GM19438 (cell line): Measurements from ENCODE around the gene TANGO6.

Experiments
- ATAC-seq: cut with Tn5 transposase; IDR thresholded peaks from one replicate; pipeline ENCODE4 v1.9.1; 2021; ENCODE audit warnings: low read depth; ENCODE audit not compliant: unreplicated experiment

The TANGO6 gene

GRCh38 chr16:68995011-68995504 lies 151.7 kb downstream of the TANGO6 start:
- no peak for ATAC-seq

DNA sequence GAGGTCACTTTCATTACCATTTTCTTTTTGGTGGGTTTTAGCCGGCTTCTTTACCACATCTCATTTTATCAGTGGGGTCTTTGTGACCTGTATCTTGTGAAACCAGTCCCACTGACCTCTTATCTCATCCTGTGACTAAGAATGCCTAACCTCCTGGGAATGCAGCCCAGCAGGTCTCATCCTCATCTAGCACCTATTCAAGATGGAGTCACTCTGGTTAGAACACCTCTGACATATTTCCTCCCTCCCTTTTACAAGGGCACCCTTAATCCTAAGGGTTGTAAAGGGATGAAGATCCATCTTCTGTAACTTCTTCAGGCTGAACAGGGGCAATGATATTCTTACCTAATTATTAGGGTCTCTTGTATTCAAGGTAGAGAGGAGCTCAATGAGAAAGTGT lies 154.2 kb downstream of the TANGO6 start:
- no peak for ATAC-seq

DNA sequence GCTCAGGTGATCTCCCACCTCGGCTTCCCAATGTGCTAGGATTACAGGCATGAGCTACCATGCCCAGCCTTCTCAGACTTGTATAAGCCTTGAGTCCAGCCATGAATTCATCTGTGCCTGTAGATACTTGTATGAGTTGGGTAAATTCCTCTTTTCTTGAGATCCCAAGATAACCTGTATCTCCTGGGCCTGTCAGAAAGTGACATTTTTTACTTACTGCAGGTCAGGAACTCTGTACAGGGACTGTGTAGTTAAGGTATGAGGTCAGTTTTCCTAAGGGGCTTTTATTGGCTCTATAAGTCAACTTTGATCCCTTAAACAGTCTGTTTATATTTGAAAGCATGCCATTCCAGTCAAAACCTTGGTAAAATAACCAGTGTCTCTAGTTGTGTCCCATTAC lies 155.8 kb downstream of the TANGO6 start:
- ATAC-seq: no peak

DNA sequence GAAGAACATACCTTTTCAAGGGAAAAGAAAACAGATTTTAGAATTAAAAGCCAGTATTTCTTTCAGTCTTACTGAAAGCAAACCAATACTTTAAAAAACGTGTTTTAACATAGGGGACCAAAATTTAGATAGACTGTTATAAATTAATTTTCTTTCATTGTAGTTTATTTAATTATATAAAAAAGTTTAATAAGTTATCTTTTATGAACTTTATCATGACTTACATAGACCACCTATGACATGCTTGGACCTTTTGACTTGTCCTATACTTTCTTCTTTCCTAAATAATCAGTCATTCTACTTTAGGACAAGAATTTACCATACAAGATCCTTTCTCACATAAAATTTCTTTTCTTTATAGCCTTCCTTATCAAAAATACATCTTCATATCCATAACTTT lies 160.2 kb downstream of the TANGO6 start:
- ATAC-seq: no peak

DNA sequence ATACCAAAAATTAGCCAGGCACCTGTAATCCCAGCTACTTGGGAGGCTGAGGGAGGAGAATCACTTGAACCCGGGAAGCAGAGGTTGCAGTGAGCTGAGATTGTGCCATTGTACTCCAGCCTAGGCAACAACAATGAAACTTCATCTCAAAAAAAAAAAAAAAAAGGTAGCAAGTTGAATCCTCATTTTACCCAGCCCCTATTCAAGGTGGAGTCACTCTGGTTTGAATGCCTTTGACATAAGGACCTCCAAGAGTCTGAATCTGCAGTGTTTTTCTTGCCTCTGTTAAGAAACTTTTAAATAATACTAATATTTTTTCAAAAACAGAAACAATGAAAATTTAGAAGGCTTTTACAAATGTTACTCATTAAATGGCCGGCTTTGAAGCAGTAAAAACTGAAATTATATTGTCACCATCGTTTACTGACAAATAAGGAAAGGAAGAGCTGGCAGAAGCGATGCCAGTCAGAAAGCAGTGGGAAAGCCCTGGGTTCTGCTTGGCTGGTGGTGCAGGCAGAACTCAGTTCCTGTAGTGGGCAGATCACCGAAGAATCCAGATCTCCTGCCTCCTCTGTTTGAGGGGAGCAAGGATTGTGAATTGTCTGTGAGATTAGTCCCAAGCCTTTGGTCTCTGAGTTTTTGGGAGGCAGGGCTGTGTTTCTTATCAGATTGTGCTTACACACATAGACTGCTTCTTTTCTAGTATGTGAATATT lies 162.5 kb downstream of the TANGO6 start:
- ATAC-seq: no peak

GRCh38 chr16:69012906-69013305 lies 169.6 kb downstream of the TANGO6 start:
- no peak for ATAC-seq

- ATAC-seq: no peak
Measured at GRCh38 chr16:69013991-69014390, 170.7 kb downstream of the TANGO6 start.

DNA sequence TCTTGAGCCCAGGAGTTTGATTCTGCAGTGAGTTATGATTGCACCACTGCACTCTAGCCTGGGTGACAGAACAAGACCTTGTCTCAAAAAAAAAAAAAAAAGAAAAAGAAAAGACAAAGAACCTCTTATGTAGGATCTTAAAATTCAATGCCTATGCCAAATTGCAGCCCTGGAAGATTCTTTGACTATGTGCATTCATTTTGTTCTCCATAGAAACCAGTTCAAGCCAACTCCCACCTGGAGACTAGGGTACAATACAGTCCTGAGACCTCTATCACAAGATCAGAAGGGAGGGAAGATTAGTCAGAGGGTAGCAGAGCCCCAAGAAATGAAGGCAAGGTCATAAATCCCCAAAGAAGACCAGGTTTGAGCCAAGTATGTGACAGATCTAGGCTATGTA lies 171.5 kb downstream of the TANGO6 start:
- no peak for ATAC-seq

DNA sequence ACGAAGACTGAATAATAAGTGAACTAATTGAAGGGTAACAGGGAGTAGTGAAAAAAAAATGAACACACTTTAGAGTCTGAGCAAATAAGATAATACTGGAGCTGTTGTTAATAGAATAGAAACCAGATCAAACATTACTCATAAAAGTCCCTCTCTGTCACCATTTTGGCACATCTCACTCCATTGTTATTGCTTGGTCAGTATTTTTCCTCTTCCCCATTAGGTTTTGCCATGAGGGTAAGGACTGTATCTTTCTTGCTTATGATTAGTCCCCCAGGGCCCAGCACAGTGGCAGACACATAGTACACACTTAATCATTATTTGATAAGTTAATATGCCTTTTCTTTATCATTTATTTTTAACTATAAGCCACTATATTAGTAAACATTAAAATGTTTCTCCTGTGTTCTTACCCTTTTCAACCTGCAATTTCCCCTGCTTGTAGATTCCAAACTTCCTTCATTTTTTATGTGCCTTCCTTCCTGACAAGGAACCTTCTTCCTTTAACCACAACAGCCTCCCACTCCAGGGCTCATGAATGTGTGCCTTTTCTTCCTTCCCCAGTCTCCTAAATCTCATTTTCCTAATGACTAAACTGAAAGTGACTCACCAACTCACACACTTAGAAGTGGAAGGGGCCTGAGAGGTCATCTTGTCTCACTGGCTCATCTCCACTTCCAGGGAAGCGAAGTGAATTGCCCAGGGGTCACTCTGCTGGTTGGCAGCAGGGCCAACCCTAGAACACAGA lies 173.9 kb downstream of the TANGO6 start:
- no peak for ATAC-seq

DNA sequence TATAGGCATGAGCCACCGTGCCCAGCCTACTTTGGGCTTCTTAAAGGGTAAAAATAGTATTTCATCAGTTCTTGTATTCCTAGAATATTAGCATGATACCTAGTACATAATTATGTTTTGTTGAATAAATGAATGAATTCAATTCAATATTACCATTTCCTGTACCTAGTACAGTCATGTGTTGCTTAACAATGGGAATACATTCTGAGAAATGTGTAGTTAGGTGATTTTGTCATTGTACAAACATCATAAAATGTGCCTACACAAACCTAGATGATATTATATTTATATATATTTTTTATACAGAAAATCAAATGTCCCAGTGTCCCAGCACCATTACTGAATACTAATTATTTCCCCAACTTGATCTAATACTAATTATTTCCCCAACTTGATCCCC lies 176.5 kb downstream of the TANGO6 start:
- no peak for ATAC-seq

DNA sequence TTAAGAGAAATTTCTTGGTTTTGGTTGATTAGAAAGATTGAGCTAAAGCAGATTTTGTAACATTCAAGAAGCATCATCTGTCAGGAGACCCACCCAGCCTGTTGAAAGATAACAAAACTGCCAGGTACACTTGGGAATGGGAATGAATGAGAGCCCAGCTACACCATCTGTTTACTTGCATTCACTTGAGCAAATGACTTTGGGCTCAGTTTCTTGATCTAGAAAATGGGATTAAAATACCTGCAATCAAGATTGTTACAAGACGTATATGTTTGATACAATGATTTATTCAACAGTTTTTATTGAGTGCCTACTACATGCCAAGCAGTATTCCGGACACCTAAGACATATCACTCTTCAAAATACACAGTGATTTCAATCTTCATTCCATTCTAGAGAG lies 185.8 kb downstream of the TANGO6 start:
- ATAC-seq: no peak

DNA sequence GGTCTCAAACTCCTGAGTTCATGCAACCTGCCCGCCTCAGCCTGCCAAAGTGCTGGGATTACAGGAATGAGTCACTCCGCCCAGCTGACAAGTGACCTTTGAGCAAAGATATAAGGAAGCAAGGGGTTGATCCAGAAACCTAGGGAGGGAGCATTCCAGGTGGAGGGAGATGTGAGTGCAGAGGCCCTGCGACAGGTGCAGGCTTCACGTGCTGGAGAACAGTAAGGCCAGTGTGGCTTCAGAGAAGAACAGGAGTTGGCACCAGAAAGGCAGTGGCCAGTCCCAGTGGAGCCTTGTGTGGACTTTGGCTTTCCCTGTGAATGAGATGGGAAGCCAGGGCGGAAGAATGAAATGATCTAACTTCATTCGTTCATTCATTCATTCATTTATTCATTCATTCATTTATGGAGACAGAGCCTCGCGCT lies 188.6 kb downstream of the TANGO6 start:
- no peak for ATAC-seq

DNA sequence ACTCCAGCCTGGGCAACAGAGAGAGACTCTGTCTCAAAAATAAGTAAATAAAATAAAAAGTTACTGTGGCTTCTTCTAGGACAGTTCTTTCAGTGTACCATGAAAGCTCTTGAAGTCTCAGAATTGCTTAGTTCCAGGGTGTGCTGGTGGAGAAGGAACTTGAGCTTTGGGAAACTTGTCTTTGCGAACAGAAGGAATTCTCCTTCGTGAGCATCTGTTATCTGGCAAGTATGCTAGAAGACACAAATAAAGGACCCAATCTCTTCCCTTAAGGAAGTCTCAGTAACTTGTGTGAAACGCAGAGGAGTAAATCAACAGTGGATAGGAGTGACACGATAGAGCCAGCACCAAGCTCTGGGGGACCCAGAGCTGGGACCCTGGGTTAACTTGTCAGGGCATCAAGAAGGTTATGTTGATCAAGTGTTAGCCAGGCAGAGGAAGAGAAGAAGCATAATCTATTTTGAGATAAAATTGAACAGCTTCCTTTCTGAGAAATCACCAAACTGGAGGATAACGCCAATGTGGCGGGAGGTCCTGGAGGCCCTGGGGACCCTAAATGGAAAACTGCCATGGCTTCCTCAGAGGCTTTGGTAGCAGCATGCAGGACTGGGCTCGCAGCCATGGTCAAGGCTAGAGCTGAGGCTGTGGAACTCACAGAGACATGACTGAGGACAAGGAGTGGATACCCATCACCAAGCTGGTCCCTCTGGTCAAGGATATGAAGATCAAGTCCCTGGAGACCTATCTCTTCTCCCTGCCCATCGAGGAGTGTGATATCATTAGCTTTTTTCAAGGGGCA lies 190.0 kb downstream of the TANGO6 start:
- no peak for ATAC-seq

DNA sequence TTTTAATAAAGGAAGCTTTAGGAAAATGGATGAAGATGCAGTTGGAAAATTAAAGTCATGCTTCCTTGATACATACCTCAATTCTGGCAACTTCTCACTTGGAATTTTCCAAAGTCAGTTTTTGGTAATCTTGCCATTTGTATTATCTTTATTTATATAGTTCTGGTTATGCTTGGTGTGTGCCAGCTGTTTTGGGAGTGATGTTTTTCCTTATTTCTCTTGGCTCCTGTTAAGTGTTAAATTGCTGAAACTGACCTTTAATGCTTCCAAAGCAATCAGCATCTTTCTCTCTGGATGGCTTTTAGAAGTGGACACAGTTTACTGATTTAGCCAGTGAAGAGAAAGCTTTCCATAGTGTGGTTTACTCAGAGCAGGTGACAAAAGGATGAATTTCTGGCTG lies 192.0 kb downstream of the TANGO6 start:
- ATAC-seq: no peak

- ATAC-seq: no peak
Measured at GRCh38 chr16:69036399-69037091, 193.2 kb downstream of the TANGO6 start.

DNA sequence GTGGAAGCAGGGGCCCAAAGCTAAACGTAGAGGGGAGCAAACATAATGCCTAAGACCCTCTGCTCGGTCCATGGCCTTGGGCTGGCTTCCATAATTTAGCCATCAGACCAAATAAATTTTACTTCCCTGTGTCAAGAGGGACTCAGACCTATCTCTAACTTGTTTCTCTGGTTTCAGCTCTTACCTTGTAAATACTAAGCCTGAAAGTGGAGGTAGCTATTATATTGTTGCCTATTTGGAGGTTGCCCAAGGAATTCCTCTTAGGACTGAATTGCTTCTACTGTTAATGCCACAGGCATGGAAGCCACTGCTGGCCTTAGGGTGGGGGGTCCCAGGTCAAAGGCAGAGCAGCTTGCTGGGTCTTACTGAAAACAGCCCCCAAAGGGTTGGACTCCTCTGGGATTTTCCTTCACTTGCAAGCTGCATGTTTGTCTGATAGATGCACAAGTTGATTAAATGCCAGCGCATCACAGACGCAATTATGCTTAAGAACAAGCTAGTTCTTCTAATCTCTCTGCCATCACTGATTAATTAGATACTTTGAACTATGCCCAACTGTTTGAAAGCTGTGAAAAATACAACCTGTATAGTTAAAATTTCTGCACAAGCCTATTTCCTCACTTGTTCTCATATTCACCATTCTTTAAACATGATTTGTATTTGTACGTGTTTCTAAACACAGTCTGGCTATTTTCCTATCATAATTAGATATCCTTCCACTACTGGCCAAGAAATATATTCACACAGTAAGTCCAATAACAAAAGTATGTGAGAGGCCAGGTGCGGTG lies 194.2 kb downstream of the TANGO6 start:
- ATAC-seq: no peak

DNA sequence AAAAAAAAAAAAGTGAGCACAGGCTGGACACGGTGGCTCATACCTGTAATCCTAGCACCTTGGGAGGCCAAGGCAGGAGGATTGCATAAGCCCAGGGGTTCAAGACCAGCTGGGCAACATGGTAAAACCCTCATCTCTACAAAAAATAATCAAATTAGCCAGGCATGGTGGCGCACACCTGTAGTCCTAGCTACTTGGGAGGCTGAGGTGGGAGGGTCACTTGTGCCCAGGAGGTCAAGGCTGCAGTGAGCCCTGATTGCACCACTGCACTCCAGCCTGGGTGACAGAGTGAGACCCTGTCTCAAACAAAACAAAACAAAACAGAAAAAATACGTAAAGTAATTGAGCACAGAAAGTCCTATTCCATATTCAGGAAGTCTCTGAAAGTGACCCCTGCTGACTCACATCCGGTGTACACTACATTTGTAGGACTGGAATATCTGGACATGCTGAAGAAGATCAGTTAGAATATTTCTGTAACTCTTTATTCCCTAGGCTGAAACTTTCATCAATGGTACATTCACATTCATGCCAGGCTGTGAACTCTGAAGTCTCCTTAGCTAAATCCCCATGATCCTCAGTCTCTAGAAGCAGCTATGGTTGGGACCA lies 196.1 kb downstream of the TANGO6 start:
- no peak for ATAC-seq

DNA sequence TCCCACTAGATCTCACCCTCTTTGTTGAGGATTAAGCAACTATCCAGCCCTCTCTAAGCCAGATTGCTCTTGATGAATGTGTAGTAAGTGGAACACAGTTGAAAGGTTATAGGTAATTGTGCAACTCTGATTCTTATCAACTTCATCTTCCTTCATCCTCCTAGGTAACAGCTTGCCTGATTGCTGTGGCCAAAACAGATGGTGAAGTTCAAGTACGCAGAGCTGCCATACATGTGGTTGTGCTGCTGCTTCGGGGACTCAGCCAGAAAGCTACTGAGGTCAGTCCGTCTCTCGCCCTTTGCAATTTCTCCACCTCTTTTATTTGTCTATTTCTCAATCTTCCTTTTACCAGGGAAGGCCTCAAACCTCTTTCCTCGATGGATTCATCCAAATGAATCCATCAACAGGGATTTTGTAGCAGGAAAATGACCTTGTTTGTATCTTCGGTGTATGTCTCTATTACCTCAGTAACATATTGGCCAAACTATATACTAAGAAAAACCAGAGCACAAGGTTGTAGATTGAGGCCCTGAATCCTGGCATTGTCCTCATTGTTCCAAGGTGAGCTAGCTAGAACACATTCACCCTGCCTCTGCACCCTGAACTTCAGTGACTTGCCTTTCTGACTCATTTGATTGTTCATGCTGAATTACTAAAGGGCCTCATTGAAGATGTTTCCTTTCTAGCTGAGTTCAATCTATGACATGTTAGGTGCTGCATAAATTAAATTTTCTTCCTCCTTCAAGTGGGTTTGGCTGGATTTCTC lies 197.0 kb downstream of the TANGO6 start:
- ATAC-seq: no peak
